ENCODE data around the gene UTP3. TPM values are rescaled to one million over a fixed set of nuclear protein-coding genes. Genes with fewer than 3 reads are reported as not detected.

The UTP3 gene
- total and polyA plus RNA-seq, 9 of the 15 experiments (the other 6 are each of a cell fraction or from before 2014, with no cell fraction given): 11.9 to 69.3 (median 34.0) TPM

- TF ChIP-seq CXXC5 (CRISPR knock-in tag; IDR thresholded peaks at IDR 0.05) (peak; percentile 96), ZNF436 (CRISPR knock-in tag; IDR thresholded peaks at IDR 0.05) (no peak), CREB1 (IDR thresholded peaks at IDR 0.05) (peak; percentile 75), CREB1 (CRISPR knock-in tag; IDR thresholded peaks at IDR 0.05) (peak; percentile 72), ZNF511 (CRISPR knock-in tag; IDR thresholded peaks at IDR 0.05) (peak; percentile 82), ZKSCAN3 (CRISPR knock-in tag; IDR thresholded peaks at IDR 0.05) (no peak), FOSL1 (tag; conservative IDR thresholded peaks at IDR 0.05) (peak; percentile 71), EGR1 (conservative IDR thresholded peaks at IDR 0.05) (peak; percentile 86), USF1 (CRISPR knock-in tag; IDR thresholded peaks at IDR 0.05) (no peak), ARID3B (CRISPR knock-in tag; IDR thresholded peaks at IDR 0.05; ENCODE audit: borderline replicate concordance) (no peak), ZNF282 (CRISPR knock-in tag; IDR thresholded peaks at IDR 0.05) (no peak), CBX1 (IDR thresholded peaks at IDR 0.05; ENCODE audit: low read depth) (0 out of 2 replicates have a peak, but pooled peaks have one; percentile 51), RHOXF2B (CRISPR knock-in tag; conservative IDR thresholded peaks at IDR 0.05) (no peak), ZBTB9 (CRISPR knock-in tag; IDR thresholded peaks at IDR 0.05) (no peak), SUPT5H (IDR thresholded peaks at IDR 0.05) (peak; percentile 91), UBTF (IDR thresholded peaks at IDR 0.05; ENCODE audit: borderline replicate concordance in 1 of 2, low read depth in 2 of 2, low read length in 2 of 2) (peak; percentile 84 to 98; a peak in 3 of 4 replicates), TOE1 (IDR thresholded peaks at IDR 0.05; ENCODE audit: borderline replicate concordance) (peak; percentile 90), TOE1 (CRISPR knock-in tag; IDR thresholded peaks at IDR 0.05; ENCODE audit: borderline replicate concordance, low read depth) (no peak), NR2C2 (CRISPR knock-in tag; IDR thresholded peaks at IDR 0.05) (peak; percentile 75), NR2C2 (tag; IDR thresholded peaks at IDR 0.05) (peak; percentile 96), DPF2 (IDR thresholded peaks at IDR 0.05) (peak; percentile 74), ELF2 (CRISPR knock-in tag; IDR thresholded peaks at IDR 0.05) (peak; percentile 84), TGIF2 (CRISPR knock-in tag; IDR thresholded peaks at IDR 0.05) (no peak)
Measured at GRCh38 chr4:70687821-70688794, at the start of gene UTP3 (continued).

Data from K562 (cell line).